ENCODE measurements around the gene PPP6R1.

The PPP6R1 gene

GRCh38 chr19:55258828-55259539 lies at the start of gene PPP6R1:
TSS of gene PPP6R1 (minus strand) at chr19:55259017. CDS start at chr19:55247103, 11,914 bp downstream.
- no peak for TF ChIP-seq CTCF (IDR thresholded peaks at IDR 0.05; ENCODE audit: low read length, missing control alignments)
- DNase-seq (ENCODE audit: low read depth), result peak; percentile 100
- H3K4me3 ChIP-seq (replicated peaks; ENCODE audit: low read depth, low read length), result peak within 1 kb of the TSS; percentile 79

- no peak for DNase-seq (ENCODE audit: low read depth)
- no peak overlapping the region for H3K4me3 ChIP-seq (replicated peaks; ENCODE audit: low read depth, low read length)
- no peak for TF ChIP-seq CTCF (IDR thresholded peaks at IDR 0.05; ENCODE audit: low read length, missing control alignments)
Measured at GRCh38 chr19:55308281-55308680, 49.5 kb upstream of the PPP6R1 start.

- no peak for TF ChIP-seq CTCF (IDR thresholded peaks at IDR 0.05; ENCODE audit: low read length, missing control alignments)
- DNase-seq (ENCODE audit: low read depth), result no peak
- no peak overlapping the region for H3K4me3 ChIP-seq (replicated peaks; ENCODE audit: low read depth, low read length)
Measured at GRCh38 chr19:55306712-55307111, 47.9 kb upstream of the PPP6R1 start.

- no peak for DNase-seq (ENCODE audit: low read depth)
- H3K4me3 ChIP-seq (replicated peaks; ENCODE audit: low read depth, low read length), result no peak overlapping the region
- TF ChIP-seq CTCF (IDR thresholded peaks at IDR 0.05; ENCODE audit: low read length, missing control alignments), result no peak
Measured at GRCh38 chr19:55305983-55306562, 47.3 kb upstream of the PPP6R1 start.

GRCh38 chr19:55305491-55305890 lies 46.7 kb upstream of the PPP6R1 start:
- peak; percentile 31 for DNase-seq (ENCODE audit: low read depth)
- H3K4me3 ChIP-seq (replicated peaks; ENCODE audit: low read depth, low read length), result no peak overlapping the region
- no peak for TF ChIP-seq CTCF (IDR thresholded peaks at IDR 0.05; ENCODE audit: low read length, missing control alignments)

- TF ChIP-seq CTCF (IDR thresholded peaks at IDR 0.05; ENCODE audit: low read length, missing control alignments), result no peak
- no peak overlapping the region for H3K4me3 ChIP-seq (replicated peaks; ENCODE audit: low read depth, low read length)
- no peak for DNase-seq (ENCODE audit: low read depth)
Measured at GRCh38 chr19:55304980-55305379, 46.2 kb upstream of the PPP6R1 start.

All from fibroblast of pulmonary artery (primary cell).